BE2C (cell line): Measurements from ENCODE around the gene DDX19B.

Experiments used
- DNase-seq: peaks from one replicate; pipeline ENCODE4 v3.0.0-alpha.2; 2020
- H3K27me3 ChIP-seq: fragments of 250-450 bp; sonication (Bioruptor Pico); 2 replicates; pipeline ENCODE4 v1.5.1; 2020; ENCODE audit warnings: mild to moderate bottlenecking
- H3K36me3 ChIP-seq: fragments of 250-450 bp; sonication (Bioruptor Pico); 2 replicates; pipeline ENCODE4 v1.5.1; 2020; ENCODE audit warnings: mild to moderate bottlenecking
- H3K4me1 ChIP-seq: fragments of 250-450 bp; sonication (Bioruptor Pico); 2 replicates; pipeline ENCODE4 v1.5.1; 2020
- H3K4me3 ChIP-seq: 2 replicates; pipeline ENCODE4 v1.5.1; 2011; ENCODE audit warnings: low read depth, low read length
- H3K9me3 ChIP-seq: fragments of 250-450 bp; sonication (Bioruptor Pico); 2 replicates; pipeline ENCODE4 v1.5.1; 2020
- TF ChIP-seq, protein P1 (sequence below): IDR thresholded peaks from 2 replicates; pipeline ENCODE4 v1.5.1; 2012; ENCODE audit warnings: mild to moderate bottlenecking, low read depth, low read length

Gene DDX19B

DNA sequence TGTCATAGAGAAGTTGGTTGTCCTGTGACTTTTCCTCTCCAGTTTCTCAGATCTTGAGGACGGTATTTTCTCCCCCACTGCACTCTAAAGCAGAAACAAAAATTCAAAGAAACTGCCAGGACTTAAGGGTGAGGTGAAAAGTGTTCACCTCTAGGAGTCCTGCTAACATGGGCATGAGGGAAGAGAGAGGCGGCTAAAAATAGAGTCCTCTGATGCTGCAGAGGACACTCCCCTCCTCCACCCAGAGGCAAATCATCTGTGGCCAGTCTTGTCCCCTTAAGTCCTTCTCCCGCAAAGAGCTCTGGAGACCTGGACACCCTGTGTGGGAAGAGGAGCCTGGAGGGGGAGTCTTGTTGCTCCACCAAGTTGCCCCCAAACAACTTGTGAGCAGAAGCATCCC lies 43.0 kb downstream of the DDX19B start:
- no peak for DNase-seq
- TF ChIP-seq, protein P1, sequence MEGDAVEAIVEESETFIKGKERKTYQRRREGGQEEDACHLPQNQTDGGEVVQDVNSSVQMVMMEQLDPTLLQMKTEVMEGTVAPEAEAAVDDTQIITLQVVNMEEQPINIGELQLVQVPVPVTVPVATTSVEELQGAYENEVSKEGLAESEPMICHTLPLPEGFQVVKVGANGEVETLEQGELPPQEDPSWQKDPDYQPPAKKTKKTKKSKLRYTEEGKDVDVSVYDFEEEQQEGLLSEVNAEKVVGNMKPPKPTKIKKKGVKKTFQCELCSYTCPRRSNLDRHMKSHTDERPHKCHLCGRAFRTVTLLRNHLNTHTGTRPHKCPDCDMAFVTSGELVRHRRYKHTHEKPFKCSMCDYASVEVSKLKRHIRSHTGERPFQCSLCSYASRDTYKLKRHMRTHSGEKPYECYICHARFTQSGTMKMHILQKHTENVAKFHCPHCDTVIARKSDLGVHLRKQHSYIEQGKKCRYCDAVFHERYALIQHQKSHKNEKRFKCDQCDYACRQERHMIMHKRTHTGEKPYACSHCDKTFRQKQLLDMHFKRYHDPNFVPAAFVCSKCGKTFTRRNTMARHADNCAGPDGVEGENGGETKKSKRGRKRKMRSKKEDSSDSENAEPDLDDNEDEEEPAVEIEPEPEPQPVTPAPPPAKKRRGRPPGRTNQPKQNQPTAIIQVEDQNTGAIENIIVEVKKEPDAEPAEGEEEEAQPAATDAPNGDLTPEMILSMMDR, result no peak

DNA sequence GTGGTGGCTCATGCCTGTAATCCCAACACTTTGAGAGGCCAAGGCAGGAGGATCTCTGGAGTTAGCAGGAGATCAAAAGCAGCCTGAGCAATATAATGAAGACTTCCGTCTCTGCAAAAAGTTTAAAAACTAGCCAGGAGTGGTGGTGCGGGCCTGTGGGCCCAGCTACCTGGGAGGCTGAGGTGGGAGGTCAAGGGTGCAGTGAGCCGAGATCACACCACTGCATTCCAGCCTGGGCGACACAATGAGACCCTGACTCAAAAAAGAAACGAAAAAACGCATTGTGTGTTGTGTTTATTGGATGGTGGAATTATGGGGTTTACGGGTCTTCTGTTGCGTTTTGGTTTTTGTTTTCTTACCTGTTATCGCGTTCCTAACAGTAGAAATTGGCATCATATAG lies 46.9 kb downstream of the DDX19B start:
- Histone ChIP-seq H3K9me3 (no peaks in the 10 kb centered on the region), H3K4me3 (peak overlapping the region; percentile 88), H3K4me1 (peaks cover 7% of the 10 kb centered on the region; the same call in 1 of the 2 replicates), H3K27me3 (no peaks in the 10 kb centered on the region), H3K36me3 (peaks cover 13% of the 10 kb centered on the region)
- TF ChIP-seq, protein P1, result no peak
- DNase-seq, result no peak

More for the DNA sequence above, 43.0 kb downstream of the DDX19B start:
- H3K4me1 ChIP-seq, result no peaks in the 10 kb centered on the region
- H3K9me3 ChIP-seq, result no peaks in the 10 kb centered on the region
- H3K27me3 ChIP-seq, result no peaks in the 10 kb centered on the region
- peaks cover 2% of the 10 kb centered on the region; the same call in 1 of the 2 replicates for H3K36me3 ChIP-seq
- H3K4me3 ChIP-seq, result no peak overlapping the region

DNA sequence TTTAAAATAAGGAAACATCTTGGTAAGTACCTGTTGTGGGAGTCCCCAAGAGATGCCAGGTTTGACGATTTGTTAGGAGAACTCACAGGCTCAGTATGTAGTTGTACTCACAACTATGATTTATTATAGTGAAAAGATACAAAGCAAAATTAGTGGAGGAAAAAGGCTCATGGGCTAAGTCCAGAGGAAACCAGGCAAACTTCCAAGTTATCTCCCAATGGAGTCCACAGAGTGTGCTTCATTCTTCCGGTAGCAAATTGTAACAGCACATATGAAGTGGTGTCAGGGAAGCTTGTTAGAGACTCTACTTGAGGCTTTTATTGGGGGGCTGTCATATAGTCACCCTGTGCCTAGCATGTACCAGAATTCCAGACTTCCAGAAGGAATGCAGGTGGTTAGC lies 50.0 kb downstream of the DDX19B start:
- no peaks in the 10 kb centered on the region for H3K27me3 ChIP-seq
- H3K4me1 ChIP-seq, result peaks cover 7% of the 10 kb centered on the region; the same call in 1 of the 2 replicates
- TF ChIP-seq, protein P1, result no peak
- no peak overlapping the region for H3K4me3 ChIP-seq
- no peak for DNase-seq
- no peaks in the 10 kb centered on the region for H3K9me3 ChIP-seq
- H3K36me3 ChIP-seq, result peaks cover 30% of the 10 kb centered on the region

DNA sequence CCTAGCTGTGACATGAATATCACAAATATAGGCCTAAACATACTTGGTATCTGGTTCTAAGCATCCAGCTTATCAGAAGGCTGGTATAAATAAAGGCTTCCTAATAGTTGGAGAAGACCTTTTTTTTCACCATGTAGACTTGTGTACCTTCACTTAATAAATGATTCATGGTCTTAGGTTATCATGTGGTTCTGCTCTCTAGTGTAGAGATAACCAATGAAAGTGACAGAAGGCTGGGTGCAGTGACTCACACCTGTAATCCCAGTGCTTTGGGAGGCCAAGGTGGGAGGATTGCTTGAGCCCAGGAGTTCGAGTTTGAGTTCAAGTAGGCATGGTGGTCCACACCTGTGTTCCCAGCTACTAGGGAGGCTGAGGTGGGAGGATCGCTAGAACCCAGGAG lies 50.8 kb downstream of the DDX19B start:
- H3K27me3 ChIP-seq, result no peaks in the 10 kb centered on the region
- no peak overlapping the region for H3K4me3 ChIP-seq
- H3K9me3 ChIP-seq, result no peaks in the 10 kb centered on the region
- TF ChIP-seq, protein P1, result no peak
- H3K36me3 ChIP-seq, result peaks cover 36% of the 10 kb centered on the region
- H3K4me1 ChIP-seq, result peaks cover 7% of the 10 kb centered on the region; the same call in 1 of the 2 replicates
- DNase-seq, result no peak

DNA sequence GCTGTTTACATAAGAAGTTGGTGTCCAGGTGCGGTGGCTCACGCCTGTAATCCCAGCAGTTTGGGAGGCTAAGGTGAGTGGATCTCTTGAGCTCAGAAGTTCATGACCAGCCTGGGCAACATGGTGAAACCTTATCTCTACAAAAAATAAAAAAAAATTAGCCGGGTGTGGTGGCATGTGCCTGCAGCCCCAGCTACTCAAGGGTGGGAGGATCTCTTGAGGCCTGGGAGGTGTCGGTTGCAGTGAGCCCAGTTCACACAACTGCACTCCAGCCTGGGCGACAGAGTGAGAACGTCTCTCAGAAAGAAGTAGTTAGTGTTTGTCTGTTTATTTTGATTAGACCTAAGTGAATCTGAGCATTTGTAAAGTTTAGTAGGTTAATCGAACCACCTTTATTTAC lies 60.6 kb downstream of the DDX19B start:
- Histone ChIP-seq H3K4me1 (no peaks in the 10 kb centered on the region), H3K27me3 (no peaks in the 10 kb centered on the region), H3K36me3 (peaks cover 87% of the 10 kb centered on the region), H3K4me3 (no peak overlapping the region), H3K9me3 (no peaks in the 10 kb centered on the region)
- TF ChIP-seq, protein P1, result no peak
- DNase-seq, result no peak

DNA sequence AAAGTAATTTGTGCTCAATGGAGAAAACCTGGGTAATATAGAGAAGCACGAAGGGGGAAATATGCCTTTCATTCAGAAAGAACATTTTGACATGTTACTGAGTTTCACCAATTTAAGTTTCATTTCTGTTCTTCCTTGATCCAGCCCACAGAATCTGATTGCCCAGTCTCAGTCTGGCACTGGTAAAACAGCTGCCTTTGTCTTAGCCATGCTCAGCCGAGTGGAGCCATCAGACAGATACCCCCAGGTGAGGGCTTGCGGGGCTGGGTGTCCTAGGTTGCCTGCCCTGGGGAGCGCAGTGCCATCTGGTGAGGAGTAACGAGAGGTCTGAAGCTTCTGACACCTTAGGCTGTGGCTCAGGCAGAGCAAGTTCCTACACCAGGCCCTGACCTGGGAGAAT lies 65.4 kb downstream of the DDX19B start:
- H3K36me3 ChIP-seq, result peaks cover 69% of the 10 kb centered on the region
- H3K4me3 ChIP-seq, result no peak overlapping the region
- DNase-seq, result no peak
- no peaks in the 10 kb centered on the region for H3K4me1 ChIP-seq
- TF ChIP-seq, protein P1, result no peak
- H3K9me3 ChIP-seq, result no peaks in the 10 kb centered on the region
- no peaks in the 10 kb centered on the region for H3K27me3 ChIP-seq
